ENCODE data around the gene CCT5. TPM values are rescaled to one million over a fixed set of nuclear protein-coding genes. Genes with fewer than 3 reads are reported as not detected.
"Not testable (repeated sequence)": the region's sequence is repeated elsewhere in the genome, so short reads cannot be mapped to it uniquely, and the experiment has no call there.

Gene CCT5
- polyA plus RNA-seq, 1 of the 3 experiments (the other 2 are of a cell fraction) = 378 TPM

DNA sequence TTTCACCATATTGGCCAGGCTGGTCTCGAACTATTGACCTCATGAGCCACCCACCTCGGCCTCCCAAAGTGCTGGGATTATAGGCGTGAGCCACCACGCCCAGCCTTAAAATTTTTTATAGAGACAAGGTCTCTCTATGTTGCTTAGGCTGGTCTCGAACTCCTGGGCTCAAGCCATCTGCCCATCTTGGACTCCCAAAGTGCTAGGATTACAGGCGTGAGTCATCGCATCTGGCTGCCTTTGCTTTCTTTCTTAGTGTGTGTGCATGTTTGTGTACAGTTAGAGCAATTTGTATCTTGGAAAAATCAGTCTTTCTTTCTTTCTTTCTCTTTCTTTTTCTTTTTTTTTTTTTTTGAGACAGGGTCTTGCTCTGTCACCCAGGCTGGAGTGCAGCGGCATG is 35.3 kb downstream of the CCT5 start:
- H4K20me1 ChIP-seq (ENCODE audit: insufficient read depth); H3K9me2 ChIP-seq; DNase-seq; H3F3A ChIP-seq (replicated peaks; ENCODE audit: insufficient read depth); H3K9me3 ChIP-seq; H2AFZ ChIP-seq (ENCODE audit: low read depth); H3K27me3 ChIP-seq (ENCODE audit: insufficient read depth); H3K4me3 ChIP-seq (ENCODE audit: low read depth in 2 of 2, low read length in 1 of 2); H3K4me2 ChIP-seq; H3K27ac ChIP-seq (ENCODE audit: low read depth in 2 of 2, low read length in 1 of 2); H3K79me2 ChIP-seq (ENCODE audit: insufficient read depth); POLR2A ChIA-PET; H3K9ac ChIP-seq: not testable (repeated sequence)
- CTCF ChIA-PET = interaction anchor here (1.9 to 3.3 kb wide), 4 partner anchors 108 to 343 kb away, joined by 5 to 51 read pairs (median 6); no protein-coding TSS in a partner anchor
- TF ChIP-seq FOSL2 (IDR thresholded peaks at IDR 0.05; ENCODE audit: borderline replicate concordance, low read depth) = peak; percentile 46; the same call in 1 of the 2 replicates
- WGBS (ENCODE audit: low lambda C conversion rate) = 95% methylated on average over 8 of the region's 8 CpGs
- Histone ChIP-seq H3K4me1 (ENCODE audit: control insufficient read depth in 1 of 2, insufficient read depth in 2 of 2, low read depth in 1 of 2, low read length in 1 of 2) (peaks cover 0 to 10% of the 10 kb centered on the region in 2 experiments; a peak in 1 of 4 replicates), H3K36me3 (replicated peaks in 1 of 2; ENCODE audit: control insufficient read depth in 1 of 2, insufficient read depth in 2 of 2, low read length in 1 of 2) (peaks cover 4 to 11% of the 10 kb centered on the region in 2 experiments)

DNA sequence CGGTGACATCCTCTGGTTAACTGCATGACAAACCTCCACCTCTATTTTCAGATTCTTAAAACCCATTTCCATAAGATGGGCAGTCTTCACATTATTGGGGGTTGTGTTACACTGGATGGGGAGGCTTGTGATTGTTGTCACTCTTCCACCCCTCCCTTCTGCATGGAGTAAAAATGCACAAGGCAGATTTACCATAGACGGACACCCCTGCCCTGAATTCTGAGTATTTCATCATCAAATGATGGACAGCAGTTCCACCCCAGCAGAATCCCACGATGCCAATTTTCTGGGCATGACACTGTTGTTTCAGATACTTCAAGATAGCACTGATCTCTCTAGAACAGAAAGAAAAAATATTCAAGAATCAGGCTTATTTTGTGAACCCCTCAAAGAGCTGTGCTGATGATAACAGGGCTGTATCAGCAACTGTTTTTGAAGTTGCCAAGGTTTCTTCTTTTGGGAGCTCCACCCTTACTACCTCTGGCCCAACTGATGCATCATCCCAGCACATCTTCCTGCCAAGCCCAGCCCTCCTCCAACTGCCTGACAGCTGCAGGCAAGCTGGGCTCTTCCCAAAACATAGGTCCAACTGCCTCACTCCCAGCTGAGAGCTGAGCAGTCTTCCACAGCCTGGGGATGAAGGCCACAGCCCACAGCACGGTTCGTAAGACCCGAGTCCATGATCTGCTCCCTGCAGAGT is 36.2 kb downstream of the CCT5 start:
- no peak for DNase-seq
- Histone ChIP-seq H2AFZ (ENCODE audit: low read depth) (no peak overlapping the region), H3F3A (replicated peaks; ENCODE audit: insufficient read depth) (no peaks in the 10 kb centered on the region), H3K9me3 (no peaks in the 10 kb centered on the region), H3K4me3 (ENCODE audit: low read depth in 2 of 2, low read length in 1 of 2) (no peak overlapping the region), H3K36me3 (replicated peaks in 1 of 2; ENCODE audit: control insufficient read depth in 1 of 2, insufficient read depth in 2 of 2, low read length in 1 of 2) (peaks cover 4 to 11% of the 10 kb centered on the region in 2 experiments), H3K9me2 (no peaks in the 10 kb centered on the region), H3K9ac (no peak overlapping the region), H3K4me1 (ENCODE audit: control insufficient read depth in 1 of 2, insufficient read depth in 2 of 2, low read depth in 1 of 2, low read length in 1 of 2) (peaks cover 0 to 10% of the 10 kb centered on the region in 2 experiments; a peak in 1 of 4 replicates), H4K20me1 (ENCODE audit: insufficient read depth) (no peaks in the 10 kb centered on the region), H3K27me3 (ENCODE audit: insufficient read depth) (no peaks in the 10 kb centered on the region), H3K79me2 (ENCODE audit: insufficient read depth) (no peaks in the 10 kb centered on the region), H3K4me2 (no peak overlapping the region), H3K27ac (ENCODE audit: low read depth in 2 of 2, low read length in 1 of 2) (no peak overlapping the region)
- CTCF ChIA-PET = interaction anchor here (1.9 kb wide), 2 partner anchors 138 to 342 kb away, joined by 5 to 6 read pairs; no protein-coding TSS in a partner anchor
- 85% methylated on average over 6 of the region's 6 CpGs for WGBS (ENCODE audit: low lambda C conversion rate)
- POLR2A ChIA-PET = no interaction called here
- TF ChIP-seq, protein P1, sequence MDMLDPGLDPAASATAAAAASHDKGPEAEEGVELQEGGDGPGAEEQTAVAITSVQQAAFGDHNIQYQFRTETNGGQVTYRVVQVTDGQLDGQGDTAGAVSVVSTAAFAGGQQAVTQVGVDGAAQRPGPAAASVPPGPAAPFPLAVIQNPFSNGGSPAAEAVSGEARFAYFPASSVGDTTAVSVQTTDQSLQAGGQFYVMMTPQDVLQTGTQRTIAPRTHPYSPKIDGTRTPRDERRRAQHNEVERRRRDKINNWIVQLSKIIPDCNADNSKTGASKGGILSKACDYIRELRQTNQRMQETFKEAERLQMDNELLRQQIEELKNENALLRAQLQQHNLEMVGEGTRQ (IDR thresholded peaks at IDR 0.05; ENCODE audit: borderline replicate concordance, low read depth, low read length) = no peak
- TF ChIP-seq YY1 (IDR thresholded peaks at IDR 0.05; ENCODE audit: low read depth) (no peak), POLR2AphosphoS5 (IDR thresholded peaks at IDR 0.05; ENCODE audit: low read depth, low read length) (no peak), GABPA (IDR thresholded peaks at IDR 0.05; ENCODE audit: low read depth) (no peak), SIN3A (IDR thresholded peaks at IDR 0.05; ENCODE audit: borderline replicate concordance, low read depth, low read length) (no peak), RAD21 (IDR thresholded peaks at IDR 0.05; ENCODE audit: low read length) (no peak), NRF1 (IDR thresholded peaks at IDR 0.05; ENCODE audit: low read depth, low read length) (no peak), TEAD4 (IDR thresholded peaks at IDR 0.05; ENCODE audit: borderline replicate concordance, insufficient read depth) (no peak), RFX5 (IDR thresholded peaks at IDR 0.05; ENCODE audit: low read length) (no peak), FOXM1 (IDR thresholded peaks at IDR 0.05; ENCODE audit: low read depth) (no peak), CHD2 (IDR thresholded peaks at IDR 0.05; ENCODE audit: low read length, partially characterized antibody) (no peak), RXRA (IDR thresholded peaks at IDR 0.05; ENCODE audit: borderline replicate concordance, low read depth) (no peak), MEF2A (IDR thresholded peaks at IDR 0.05; ENCODE audit: borderline replicate concordance, low read depth) (no peak), MXI1 (IDR thresholded peaks at IDR 0.05; ENCODE audit: low read depth, low read length) (no peak)
- TF ChIP-seq, protein P2, sequence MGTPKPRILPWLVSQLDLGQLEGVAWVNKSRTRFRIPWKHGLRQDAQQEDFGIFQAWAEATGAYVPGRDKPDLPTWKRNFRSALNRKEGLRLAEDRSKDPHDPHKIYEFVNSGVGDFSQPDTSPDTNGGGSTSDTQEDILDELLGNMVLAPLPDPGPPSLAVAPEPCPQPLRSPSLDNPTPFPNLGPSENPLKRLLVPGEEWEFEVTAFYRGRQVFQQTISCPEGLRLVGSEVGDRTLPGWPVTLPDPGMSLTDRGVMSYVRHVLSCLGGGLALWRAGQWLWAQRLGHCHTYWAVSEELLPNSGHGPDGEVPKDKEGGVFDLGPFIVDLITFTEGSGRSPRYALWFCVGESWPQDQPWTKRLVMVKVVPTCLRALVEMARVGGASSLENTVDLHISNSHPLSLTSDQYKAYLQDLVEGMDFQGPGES (IDR thresholded peaks at IDR 0.05; ENCODE audit: low read depth, low read length) = no peak
- TF ChIP-seq, protein P3, sequence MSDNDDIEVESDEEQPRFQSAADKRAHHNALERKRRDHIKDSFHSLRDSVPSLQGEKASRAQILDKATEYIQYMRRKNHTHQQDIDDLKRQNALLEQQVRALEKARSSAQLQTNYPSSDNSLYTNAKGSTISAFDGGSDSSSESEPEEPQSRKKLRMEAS (IDR thresholded peaks at IDR 0.05; ENCODE audit: low read depth) = no peak
- TF ChIP-seq, protein P4, sequence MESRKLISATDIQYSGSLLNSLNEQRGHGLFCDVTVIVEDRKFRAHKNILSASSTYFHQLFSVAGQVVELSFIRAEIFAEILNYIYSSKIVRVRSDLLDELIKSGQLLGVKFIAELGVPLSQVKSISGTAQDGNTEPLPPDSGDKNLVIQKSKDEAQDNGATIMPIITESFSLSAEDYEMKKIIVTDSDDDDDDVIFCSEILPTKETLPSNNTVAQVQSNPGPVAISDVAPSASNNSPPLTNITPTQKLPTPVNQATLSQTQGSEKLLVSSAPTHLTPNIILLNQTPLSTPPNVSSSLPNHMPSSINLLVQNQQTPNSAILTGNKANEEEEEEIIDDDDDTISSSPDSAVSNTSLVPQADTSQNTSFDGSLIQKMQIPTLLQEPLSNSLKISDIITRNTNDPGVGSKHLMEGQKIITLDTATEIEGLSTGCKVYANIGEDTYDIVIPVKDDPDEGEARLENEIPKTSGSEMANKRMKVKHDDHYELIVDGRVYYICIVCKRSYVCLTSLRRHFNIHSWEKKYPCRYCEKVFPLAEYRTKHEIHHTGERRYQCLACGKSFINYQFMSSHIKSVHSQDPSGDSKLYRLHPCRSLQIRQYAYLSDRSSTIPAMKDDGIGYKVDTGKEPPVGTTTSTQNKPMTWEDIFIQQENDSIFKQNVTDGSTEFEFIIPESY (IDR thresholded peaks at IDR 0.05; ENCODE audit: borderline replicate concordance, low read depth) = no peak
- TF ChIP-seq, protein P5, sequence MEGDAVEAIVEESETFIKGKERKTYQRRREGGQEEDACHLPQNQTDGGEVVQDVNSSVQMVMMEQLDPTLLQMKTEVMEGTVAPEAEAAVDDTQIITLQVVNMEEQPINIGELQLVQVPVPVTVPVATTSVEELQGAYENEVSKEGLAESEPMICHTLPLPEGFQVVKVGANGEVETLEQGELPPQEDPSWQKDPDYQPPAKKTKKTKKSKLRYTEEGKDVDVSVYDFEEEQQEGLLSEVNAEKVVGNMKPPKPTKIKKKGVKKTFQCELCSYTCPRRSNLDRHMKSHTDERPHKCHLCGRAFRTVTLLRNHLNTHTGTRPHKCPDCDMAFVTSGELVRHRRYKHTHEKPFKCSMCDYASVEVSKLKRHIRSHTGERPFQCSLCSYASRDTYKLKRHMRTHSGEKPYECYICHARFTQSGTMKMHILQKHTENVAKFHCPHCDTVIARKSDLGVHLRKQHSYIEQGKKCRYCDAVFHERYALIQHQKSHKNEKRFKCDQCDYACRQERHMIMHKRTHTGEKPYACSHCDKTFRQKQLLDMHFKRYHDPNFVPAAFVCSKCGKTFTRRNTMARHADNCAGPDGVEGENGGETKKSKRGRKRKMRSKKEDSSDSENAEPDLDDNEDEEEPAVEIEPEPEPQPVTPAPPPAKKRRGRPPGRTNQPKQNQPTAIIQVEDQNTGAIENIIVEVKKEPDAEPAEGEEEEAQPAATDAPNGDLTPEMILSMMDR (IDR thresholded peaks at IDR 0.05) = no peak
